Mucosa of descending colon (tissue), 3 donors: ENCODE results near the gene IL4. TPM values are rescaled to one million over a fixed set of nuclear protein-coding genes. Genes with fewer than 3 reads are reported as not detected.

Experiments
- ATAC-seq: fragments of 200-7000 bp; cut with Tn5 transposase; one replicate; pipeline ENCODE4 v1.9.1; 2020; ENCODE audit warnings: mild to moderate bottlenecking, moderate library complexity
- DNase-seq, 3 donors: peaks; one replicate each; pipeline ENCODE4 v3.0.0-alpha.2; 2020
- H3K36me3 ChIP-seq: fragments of 200-600 bp; one replicate; pipeline ENCODE4 v1.8.0; 2021; ENCODE audit warnings: low read depth, mild to moderate bottlenecking
- H3K4me1 ChIP-seq: fragments of 200-600 bp; one replicate; pipeline ENCODE4 v1.8.0; 2021; ENCODE audit warnings: low read depth, mild to moderate bottlenecking
- H3K4me3 ChIP-seq: fragments of 200-600 bp; one replicate; pipeline ENCODE4 v1.8.0; 2021; ENCODE audit warnings: mild to moderate bottlenecking
- H3K9me3 ChIP-seq: fragments of 200-600 bp; one replicate; pipeline ENCODE4 v1.8.0; 2021; ENCODE audit warnings: mild to moderate bottlenecking
- CTCF ChIP-seq: fragments of 200-600 bp; IDR thresholded peaks from one replicate; pipeline ENCODE4 v1.8.0; 2022; ENCODE audit warnings: antibody characterized with exemption, mild to moderate bottlenecking
- intact Hi-C, 2 donors: fragments of 100-400 bp; cut with DNase I in 1 of 2; cut with micrococcal nuclease in 1 of 2; formaldehyde crosslinking; loops; one replicate each; pipeline versions ENCODE4 v1.11.0 to v1.11.1; 2022; cut with DNase I, micrococcal nuclease
- total RNA-seq, 3 donors: library from RNA; stranded (reverse); fragmentation: NEBNext Ultra II Directional in 2 of 3; extraction: Animal tissue kit (Norgen Biotek cat#: 25700) in 2 of 3; gene quantifications; one replicate each; pipeline versions ENCODE4 v1.2.1 to v1.2.4, GENCODE V29; 2021 to 2023
- donor health status: DM: no; HTN: no; CAD: no; lungs with moderate emphysema.
- donor health status: DM: no; HTN: no; CAD: no.
- donor health status: DM: no; HTN: yes; CAD: no.

IL4 gene
- total RNA-seq, 3 donors from 2014 or later: not detected

GRCh38 chr5:132637241-132637640 lies 36.5 kb upstream of the IL4 start:
- Histone ChIP-seq H3K9me3 (no peaks in the 10 kb centered on the region), H3K36me3 (no peaks in the 10 kb centered on the region), H3K4me1 (no peaks in the 10 kb centered on the region), H3K4me3 (no peak overlapping the region)
- no peak for DNase-seq
- TF ChIP-seq CTCF: no peak
- intact Hi-C loops: no loop called here
- ATAC-seq: no peak

GRCh38 chr5:132639706-132640130 lies 34.1 kb upstream of the IL4 start:
- DNase-seq (no peak), ATAC-seq (no peak)
- no peaks in the 10 kb centered on the region for H3K9me3 ChIP-seq
- no peak for TF ChIP-seq CTCF
- no peaks in the 10 kb centered on the region for H3K36me3 ChIP-seq
- intact Hi-C loops: no loop called here
- H3K4me1 ChIP-seq: no peaks in the 10 kb centered on the region
- no peak overlapping the region for H3K4me3 ChIP-seq

GRCh38 chr5:132640613-132641012 lies 33.2 kb upstream of the IL4 start:
- ATAC-seq: no peak
- no peak for TF ChIP-seq CTCF
- Histone ChIP-seq H3K36me3 (no peaks in the 10 kb centered on the region), H3K4me3 (no peak overlapping the region), H3K4me1 (no peaks in the 10 kb centered on the region), H3K9me3 (no peaks in the 10 kb centered on the region)
- intact Hi-C loops: no loop called here
- DNase-seq: no peak

GRCh38 chr5:132641241-132641723 lies 32.5 kb upstream of the IL4 start:
- no peak overlapping the region for H3K4me3 ChIP-seq
- no peak for ATAC-seq
- no peaks in the 10 kb centered on the region for H3K9me3 ChIP-seq
- H3K4me1 ChIP-seq: no peaks in the 10 kb centered on the region
- no peaks in the 10 kb centered on the region for H3K36me3 ChIP-seq
- TF ChIP-seq CTCF: no peak
- no peak for DNase-seq
- intact Hi-C loops: no loop called here

GRCh38 chr5:132641841-132642240 lies 31.9 kb upstream of the IL4 start:
- ATAC-seq (no peak), DNase-seq (no peak)
- Histone ChIP-seq H3K4me1 (no peaks in the 10 kb centered on the region), H3K4me3 (no peak overlapping the region), H3K36me3 (no peaks in the 10 kb centered on the region), H3K9me3 (no peaks in the 10 kb centered on the region)
- intact Hi-C loops: no loop called here
- TF ChIP-seq CTCF: no peak

- ATAC-seq (no peak), DNase-seq (no peak)
- H3K9me3 ChIP-seq: no peaks in the 10 kb centered on the region
- no peak overlapping the region for H3K4me3 ChIP-seq
- no peaks in the 10 kb centered on the region for H3K4me1 ChIP-seq
- TF ChIP-seq CTCF: no peak
- intact Hi-C loops: no loop called here
- no peaks in the 10 kb centered on the region for H3K36me3 ChIP-seq
These were observed 29.6 kb upstream of the IL4 start for GRCh38 chr5:132644177-132644576.
